AG09319 (cell line): ENCODE measurements around the gene CFAP299.

Experiments used
- DNase-seq: peaks from one replicate; pipeline ENCODE4 v3.0.0-alpha.2; 2010; ENCODE audit warnings: low read depth; ENCODE audit errors: extremely low read depth
- TF ChIP-seq, protein P1 (sequence below): IDR thresholded peaks from 2 replicates; pipeline ENCODE4 v1.5.1; 2011; ENCODE audit warnings: low read depth, mild to moderate bottlenecking, inconsistent platforms, low read length, moderate library complexity

CFAP299 gene

DNA sequence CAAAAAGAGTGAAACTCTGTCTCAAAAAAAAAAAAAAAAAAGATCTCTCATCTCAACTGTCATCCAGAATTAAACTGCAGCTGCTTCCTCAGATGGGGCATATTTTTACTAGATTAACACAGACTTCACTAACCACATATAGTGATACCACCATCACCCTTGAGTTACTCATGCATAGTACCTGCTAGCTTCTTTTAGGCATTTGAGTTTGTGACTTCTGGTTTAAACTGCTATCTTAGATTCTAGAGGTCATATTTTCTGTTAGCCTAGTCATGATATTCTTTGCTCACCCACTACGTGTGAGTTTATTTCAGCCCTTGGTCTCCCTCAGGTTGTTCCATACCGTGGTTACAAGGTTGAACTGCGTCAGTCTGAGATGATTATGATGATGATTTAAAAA is 540.1 kb downstream of the CFAP299 start:
- TF ChIP-seq, protein P1, sequence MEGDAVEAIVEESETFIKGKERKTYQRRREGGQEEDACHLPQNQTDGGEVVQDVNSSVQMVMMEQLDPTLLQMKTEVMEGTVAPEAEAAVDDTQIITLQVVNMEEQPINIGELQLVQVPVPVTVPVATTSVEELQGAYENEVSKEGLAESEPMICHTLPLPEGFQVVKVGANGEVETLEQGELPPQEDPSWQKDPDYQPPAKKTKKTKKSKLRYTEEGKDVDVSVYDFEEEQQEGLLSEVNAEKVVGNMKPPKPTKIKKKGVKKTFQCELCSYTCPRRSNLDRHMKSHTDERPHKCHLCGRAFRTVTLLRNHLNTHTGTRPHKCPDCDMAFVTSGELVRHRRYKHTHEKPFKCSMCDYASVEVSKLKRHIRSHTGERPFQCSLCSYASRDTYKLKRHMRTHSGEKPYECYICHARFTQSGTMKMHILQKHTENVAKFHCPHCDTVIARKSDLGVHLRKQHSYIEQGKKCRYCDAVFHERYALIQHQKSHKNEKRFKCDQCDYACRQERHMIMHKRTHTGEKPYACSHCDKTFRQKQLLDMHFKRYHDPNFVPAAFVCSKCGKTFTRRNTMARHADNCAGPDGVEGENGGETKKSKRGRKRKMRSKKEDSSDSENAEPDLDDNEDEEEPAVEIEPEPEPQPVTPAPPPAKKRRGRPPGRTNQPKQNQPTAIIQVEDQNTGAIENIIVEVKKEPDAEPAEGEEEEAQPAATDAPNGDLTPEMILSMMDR = no peak
- no peak for DNase-seq

DNA sequence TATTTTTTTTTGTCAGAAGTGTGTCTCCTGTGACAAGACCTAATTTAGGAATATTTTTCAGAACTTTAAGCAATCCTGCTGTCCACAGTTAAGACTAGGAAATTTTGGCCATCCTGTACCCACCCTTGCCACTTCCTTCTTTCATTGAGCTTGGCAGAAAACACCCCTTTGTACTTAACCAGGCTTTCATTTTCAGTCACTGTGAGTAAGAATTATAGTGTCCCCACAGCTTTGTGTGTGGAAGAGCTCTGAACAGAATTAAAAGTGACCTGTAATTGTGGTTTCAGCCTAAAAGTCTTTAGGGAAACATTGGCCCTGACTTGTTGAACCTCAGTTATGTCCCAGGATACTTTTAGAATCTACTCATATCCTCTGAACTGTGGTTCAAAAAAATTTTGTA is 541.3 kb downstream of the CFAP299 start:
- DNase-seq = no peak

DNA sequence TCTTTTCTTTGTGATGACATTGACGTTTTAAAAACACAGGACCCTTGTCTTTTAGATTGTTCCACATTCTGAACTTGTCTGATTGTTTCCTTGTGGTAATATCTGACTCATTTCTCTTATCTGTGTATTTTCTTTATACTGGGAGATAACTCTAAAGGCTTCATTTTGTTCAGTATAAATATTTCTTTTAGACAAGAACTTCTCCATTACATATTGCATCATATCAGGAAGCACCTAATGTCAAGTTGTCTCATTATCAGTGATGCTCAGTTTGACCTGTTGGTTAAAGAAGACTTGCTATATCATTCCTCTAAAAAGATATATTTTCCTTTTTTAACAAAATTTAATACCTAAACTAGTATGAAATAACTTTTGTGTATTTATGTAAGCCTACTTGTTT is 542.7 kb downstream of the CFAP299 start:
- TF ChIP-seq, protein P1 = no peak
- no peak for DNase-seq

More for the DNA sequence above, 541.3 kb downstream of the CFAP299 start:
- TF ChIP-seq, protein P1 = no peak

DNA sequence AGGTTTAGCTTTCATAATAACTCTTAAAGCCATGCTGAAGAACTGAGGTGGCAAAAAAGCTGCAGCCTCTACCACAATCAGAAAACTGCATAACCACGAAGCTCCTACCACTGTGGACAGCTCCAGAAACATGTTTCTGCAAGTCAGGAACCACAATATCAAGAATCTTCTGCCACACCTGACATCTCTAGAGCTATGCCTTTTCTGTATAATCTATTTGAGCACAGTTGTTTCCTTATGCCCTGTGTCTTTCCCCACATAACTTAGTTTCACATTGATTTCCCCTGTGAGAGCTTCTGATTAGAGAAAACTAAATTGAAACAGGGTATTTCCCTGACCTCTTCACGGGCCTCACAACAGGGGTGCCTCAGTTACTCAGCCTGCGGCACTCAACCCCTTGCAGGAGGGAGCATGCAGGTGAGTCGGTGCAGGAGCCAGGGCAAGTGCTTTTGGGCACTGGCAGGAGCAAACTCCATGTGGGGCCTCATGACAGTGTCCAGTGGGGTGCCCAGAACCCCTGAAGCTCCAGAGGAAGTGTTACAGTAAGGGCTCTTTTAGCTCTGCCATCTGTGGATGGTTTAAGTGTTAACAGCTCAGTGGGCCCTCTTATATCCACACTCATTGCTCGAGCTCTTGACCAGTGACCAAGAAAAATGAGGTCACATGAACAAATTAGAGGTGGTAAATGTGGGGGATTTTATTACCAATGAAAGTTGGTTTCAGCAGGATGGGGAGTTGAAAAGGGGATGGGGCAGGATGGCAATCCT is 562.2 kb downstream of the CFAP299 start:
- TF ChIP-seq, protein P1 = no peak
- no peak for DNase-seq

DNA sequence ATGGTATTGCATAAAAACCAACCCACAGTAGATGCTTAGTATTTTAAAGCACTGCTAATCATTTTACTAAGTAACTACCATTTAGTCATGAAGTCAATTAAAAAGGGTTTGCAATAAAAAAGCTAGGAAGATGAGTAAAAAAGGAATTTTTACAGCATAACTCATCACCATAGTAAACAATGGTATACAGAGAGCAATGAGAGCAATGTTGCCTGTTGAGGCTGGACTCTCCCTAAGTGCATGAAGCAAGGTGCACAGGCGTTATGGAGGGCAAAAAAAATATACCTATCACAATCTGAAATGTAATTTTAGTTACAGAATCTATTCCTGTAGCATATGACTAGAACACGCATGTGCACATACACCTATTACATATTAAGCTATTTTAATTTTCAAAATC is 565.4 kb downstream of the CFAP299 start:
- DNase-seq = no peak
- TF ChIP-seq, protein P1 = no peak

DNA sequence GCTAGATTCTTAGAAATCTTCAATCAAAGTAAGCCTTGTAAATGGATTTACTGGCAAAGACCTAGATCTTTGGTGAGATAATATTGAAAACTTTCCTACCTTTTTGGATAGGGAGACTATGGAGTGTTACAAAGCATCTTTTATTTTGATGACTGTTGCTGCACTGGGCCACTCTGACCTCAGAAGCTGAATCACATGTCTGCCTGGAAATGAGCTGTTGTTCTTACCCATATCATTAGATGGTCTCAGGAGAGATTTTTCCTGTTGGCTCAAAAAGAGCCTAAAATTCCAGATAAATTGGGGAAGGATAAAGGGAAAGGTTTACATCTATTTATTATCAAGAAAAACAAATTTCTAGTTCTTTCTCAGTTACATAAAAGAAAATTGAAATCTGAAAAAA is 567.5 kb downstream of the CFAP299 start:
- no peak for DNase-seq
- TF ChIP-seq, protein P1 = no peak

DNA sequence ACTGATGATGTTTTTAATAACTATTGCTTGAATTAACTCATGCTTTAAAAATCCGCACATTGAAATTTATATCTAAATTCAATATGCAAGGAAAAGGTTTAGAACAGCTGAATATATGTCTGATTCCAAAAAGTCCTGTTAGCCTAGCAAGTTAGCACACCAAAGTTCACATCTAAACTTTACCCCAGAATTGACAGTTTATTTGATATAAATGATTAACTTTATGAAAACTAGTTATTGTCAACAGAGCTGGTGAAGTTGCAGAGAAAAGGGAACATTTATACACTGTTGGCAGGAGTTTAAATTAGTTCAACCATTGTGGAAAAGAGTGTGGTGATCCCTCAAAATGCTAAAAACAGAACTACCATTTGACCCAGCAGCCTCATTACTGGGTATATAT is 574.4 kb downstream of the CFAP299 start:
- TF ChIP-seq, protein P1 = no peak
- DNase-seq = no peak
